Islet precursor cell (in vitro differentiated cells): Measurements from ENCODE around the gene LRRC28.
A peak's percentile ranks its signal among the peaks of the same experiment; 100 is the strongest.

Source experiments
- DNase-seq: peaks from one replicate; pipeline ENCODE4 v3.0.0-alpha.2; 2018

The LRRC28 gene

GRCh38 chr15:99438691-99439523, 187.6 kb downstream of the LRRC28 start:
- DNase-seq = peak; percentile 51

GRCh38 chr15:99439524-99439835, 188.2 kb downstream of the LRRC28 start:
- DNase-seq = peak; percentile 29

- peak; percentile 30 for DNase-seq
These were observed 188.7 kb downstream of the LRRC28 start for GRCh38 chr15:99440029-99440428.
